Ascending aorta (tissue), 2 donors: Measurements from ENCODE around the gene GPR55. TPM values are rescaled to one million over a fixed set of nuclear protein-coding genes. Genes with fewer than 3 reads are reported as not detected.

ENCODE experiments used
- DNase-seq, 2 donors: peaks; one replicate each; pipeline ENCODE4 v3.0.0-alpha.2; 2019; ENCODE audit warnings: low spot score in 2 of 2
- H3K27ac ChIP-seq, 2 donors: fragments of 200-600 bp; sonication (generic); one replicate each; pipeline ENCODE4 v1.5.1; 2016 to 2017; ENCODE audit warnings: mild to moderate bottlenecking in 1 of 2
- H3K27me3 ChIP-seq: fragments of 200-600 bp; sonication (generic); one replicate; pipeline ENCODE4 v1.5.1; 2017
- H3K36me3 ChIP-seq, 2 donors: fragments of 200-600 bp; sonication (generic); one replicate each; pipeline ENCODE4 v1.5.1; 2016
- H3K4me1 ChIP-seq, 2 donors: fragments of 200-600 bp; sonication (generic); one replicate each; pipeline ENCODE4 v1.5.1; 2016 to 2017; ENCODE audit warnings: mild to moderate bottlenecking in 1 of 2
- H3K4me3 ChIP-seq, 2 donors: fragments of 200-600 bp; sonication (generic); one replicate each; pipeline ENCODE4 v1.5.1; 2016 to 2017; ENCODE audit warnings: mild to moderate bottlenecking in 1 of 2
- H3K9me3 ChIP-seq, 2 donors: fragments of 200-600 bp; sonication (generic); one replicate each; pipeline ENCODE4 v1.5.1; 2016
- intact Hi-C: fragments of 100-400 bp; cut with DNase I; formaldehyde crosslinking; loops from one replicate; pipeline ENCODE4 v1.15.1; 2023
- total RNA-seq: library from RNA; depleted of rRNA; stranded (reverse); fragments of >200 nt; gene quantifications from one replicate; pipeline ENCODE4 v1.1.0, GENCODE V29; 2016
- TF ChIP-seq, protein P1 (sequence below), 3 experiments: fragments of 200-600 bp in 2 of 3; fragments of 450-650 bp in 1 of 3; sonication (generic) in 2 of 3; IDR thresholded peaks; one replicate each; pipeline ENCODE4 v1.5.1; 2016 to 2019; ENCODE audit warnings: antibody characterized with exemption in 3 of 3, mild to moderate bottlenecking in 1 of 3, moderate library complexity in 1 of 3

Gene GPR55
- total RNA-seq, 1 donor from 2014 or later: not detected

DNA sequence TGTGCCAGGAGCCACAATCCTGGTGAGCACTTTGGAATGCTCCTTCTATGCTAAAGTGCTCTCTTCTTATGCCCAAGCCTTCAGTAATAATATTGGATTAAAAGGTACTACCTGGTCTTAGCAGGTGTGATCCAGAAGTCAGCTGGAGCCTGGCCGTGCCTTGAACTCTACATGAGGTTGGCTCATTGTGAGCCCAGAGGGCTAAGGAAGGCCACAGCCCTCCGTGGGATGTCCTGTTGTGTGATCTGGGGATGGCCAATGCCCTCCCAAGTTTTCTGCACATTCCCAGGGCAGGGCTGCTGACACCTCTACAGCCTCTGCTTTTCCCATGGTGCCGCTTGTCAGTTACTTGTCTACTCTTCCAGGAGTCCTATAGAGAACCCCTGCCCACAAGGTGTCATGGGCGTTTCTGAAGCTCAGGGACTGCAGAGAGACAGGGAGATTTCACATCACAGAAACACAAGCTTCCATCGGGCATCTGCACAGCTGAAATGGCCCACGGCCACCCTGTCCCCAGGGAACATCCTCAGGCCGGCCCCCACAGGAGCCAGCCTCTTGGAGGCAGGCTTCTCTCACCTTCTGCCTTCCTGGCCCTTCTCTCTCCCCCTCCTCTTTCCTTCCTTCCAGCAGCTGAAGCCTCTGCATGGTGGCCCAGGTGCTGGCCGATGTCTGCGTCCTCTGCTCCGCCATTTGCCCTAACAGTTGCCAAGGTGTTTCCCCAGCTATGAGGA lies 27.3 kb upstream of the GPR55 start:
- TF ChIP-seq, protein P1, sequence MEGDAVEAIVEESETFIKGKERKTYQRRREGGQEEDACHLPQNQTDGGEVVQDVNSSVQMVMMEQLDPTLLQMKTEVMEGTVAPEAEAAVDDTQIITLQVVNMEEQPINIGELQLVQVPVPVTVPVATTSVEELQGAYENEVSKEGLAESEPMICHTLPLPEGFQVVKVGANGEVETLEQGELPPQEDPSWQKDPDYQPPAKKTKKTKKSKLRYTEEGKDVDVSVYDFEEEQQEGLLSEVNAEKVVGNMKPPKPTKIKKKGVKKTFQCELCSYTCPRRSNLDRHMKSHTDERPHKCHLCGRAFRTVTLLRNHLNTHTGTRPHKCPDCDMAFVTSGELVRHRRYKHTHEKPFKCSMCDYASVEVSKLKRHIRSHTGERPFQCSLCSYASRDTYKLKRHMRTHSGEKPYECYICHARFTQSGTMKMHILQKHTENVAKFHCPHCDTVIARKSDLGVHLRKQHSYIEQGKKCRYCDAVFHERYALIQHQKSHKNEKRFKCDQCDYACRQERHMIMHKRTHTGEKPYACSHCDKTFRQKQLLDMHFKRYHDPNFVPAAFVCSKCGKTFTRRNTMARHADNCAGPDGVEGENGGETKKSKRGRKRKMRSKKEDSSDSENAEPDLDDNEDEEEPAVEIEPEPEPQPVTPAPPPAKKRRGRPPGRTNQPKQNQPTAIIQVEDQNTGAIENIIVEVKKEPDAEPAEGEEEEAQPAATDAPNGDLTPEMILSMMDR (IDR thresholded peaks at IDR 0.05): no peak
- Histone ChIP-seq H3K9me3 (no peaks in the 10 kb centered on the region), H3K27ac (no peak overlapping the region), H3K4me1 (no peaks in the 10 kb centered on the region), H3K4me3 (no peak overlapping the region), H3K27me3 (no peaks in the 10 kb centered on the region), H3K36me3 (no peaks in the 10 kb centered on the region)
- DNase-seq: no peak
- intact Hi-C loops: no loop called here

DNA sequence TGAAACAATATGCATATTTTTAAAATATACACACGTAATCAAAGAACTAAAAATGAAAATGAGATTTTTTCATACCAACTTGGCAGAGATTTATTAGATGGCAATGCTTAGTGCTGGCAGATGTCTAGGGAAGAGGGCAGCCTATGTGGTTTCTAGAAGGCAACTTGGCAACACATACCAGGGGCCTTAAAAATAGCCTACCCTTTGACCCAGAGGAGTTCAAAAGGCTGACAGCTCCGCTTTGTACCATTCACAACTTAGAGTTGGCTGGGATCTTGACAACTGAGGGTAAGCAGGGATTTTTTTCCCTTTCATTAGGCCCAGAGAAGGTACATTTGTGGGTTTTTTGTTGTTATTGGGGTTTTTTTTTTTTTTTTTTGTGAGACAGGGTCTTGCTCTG lies 26.4 kb upstream of the GPR55 start:
- TF ChIP-seq, protein P1 (IDR thresholded peaks at IDR 0.05): no peak
- intact Hi-C loops: no loop called here

DNA sequence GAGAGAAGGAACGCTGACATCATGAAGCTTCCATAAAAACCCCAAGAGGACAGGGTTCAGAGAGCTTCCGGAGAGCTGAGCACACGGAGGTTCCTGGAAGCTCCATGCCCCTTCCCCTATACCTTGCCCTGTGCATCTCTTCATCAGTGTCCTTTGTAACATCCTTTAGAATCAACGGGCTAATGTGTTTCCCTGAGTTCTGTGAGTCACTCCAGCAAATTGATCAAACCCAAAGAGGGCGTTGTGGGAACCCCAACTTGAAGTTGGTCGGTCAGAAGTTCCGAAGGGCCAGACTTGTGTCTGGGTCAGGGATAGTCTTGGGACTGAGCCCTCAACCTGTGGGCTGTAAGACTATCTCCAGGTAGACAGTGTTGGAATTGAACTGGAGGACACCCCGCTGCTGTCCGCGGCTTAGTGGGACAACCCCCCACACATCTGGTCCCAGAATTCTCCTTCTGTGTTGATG lies 25.9 kb upstream of the GPR55 start:
- TF ChIP-seq, protein P1 (IDR thresholded peaks at IDR 0.05): no peak
- H3K9me3 ChIP-seq: no peaks in the 10 kb centered on the region
- DNase-seq: no peak
- H3K36me3 ChIP-seq: no peaks in the 10 kb centered on the region
- H3K4me1 ChIP-seq: no peaks in the 10 kb centered on the region
- H3K4me3 ChIP-seq: no peak overlapping the region
- H3K27me3 ChIP-seq: no peaks in the 10 kb centered on the region
- intact Hi-C loops: no loop called here
- H3K27ac ChIP-seq: no peak overlapping the region

More for the DNA sequence above, 26.4 kb upstream of the GPR55 start:
- Histone ChIP-seq H3K27ac (no peak overlapping the region), H3K27me3 (no peaks in the 10 kb centered on the region), H3K4me3 (no peak overlapping the region), H3K9me3 (no peaks in the 10 kb centered on the region), H3K4me1 (no peaks in the 10 kb centered on the region), H3K36me3 (no peaks in the 10 kb centered on the region)
- no peak for DNase-seq

DNA sequence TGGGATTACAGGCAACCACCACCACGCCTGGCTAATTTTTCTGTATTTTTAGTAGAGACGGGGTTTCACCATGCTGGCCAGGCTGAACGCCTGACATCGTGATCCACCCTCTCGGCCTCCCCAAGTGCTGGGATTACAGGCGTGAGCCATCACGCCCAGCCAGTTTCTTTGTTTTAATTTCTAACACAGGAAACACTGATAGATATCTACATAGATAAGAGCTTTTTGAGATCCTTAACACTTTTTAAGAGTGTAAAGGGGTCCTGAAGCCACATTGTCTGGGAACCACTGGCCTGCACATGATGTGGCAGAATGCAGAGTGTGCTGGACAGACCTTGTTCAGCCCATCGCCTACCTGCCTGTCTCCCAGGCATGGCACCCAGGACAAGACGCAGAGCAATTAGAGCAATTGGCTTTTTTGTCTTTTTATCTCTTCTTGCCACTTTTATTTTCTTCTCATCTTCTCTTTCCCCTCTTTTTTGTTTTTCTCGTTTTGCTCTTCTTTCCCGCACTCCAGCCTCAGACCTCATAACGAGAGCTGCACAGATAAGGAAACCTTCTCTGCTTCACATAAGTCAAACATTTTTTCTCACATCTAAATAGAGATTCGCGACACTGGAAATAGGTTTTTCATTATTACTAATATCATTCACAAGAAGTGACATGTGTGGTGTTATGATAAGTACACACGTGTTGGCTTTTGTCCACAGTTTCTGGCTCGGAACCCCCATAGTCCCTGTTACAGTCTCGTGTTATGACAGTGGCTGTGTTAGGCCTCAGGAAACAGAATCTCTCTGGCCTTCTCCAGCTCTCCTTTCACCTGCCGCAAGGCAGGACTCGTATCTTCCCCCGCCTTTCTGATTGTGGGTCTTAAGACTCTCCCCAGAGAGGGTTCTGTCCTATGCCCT lies 25.2 kb upstream of the GPR55 start:
- intact Hi-C loops: no loop called here

GRCh38 chr2:230947908-230948365 lies 22.9 kb upstream of the GPR55 start:
- Histone ChIP-seq H3K4me3 (no peak overlapping the region), H3K4me1 (no peaks in the 10 kb centered on the region), H3K27me3 (no peaks in the 10 kb centered on the region), H3K9me3 (no peaks in the 10 kb centered on the region), H3K36me3 (no peaks in the 10 kb centered on the region), H3K27ac (no peak overlapping the region)
- TF ChIP-seq, protein P1 (IDR thresholded peaks at IDR 0.05): no peak
- intact Hi-C loops: no loop called here
- peak in 1 of 2 donors; percentile 52 for DNase-seq

More for the DNA sequence above, 25.2 kb upstream of the GPR55 start:
- DNase-seq: peak in 1 of 2 donors; percentile 19
- H3K4me1 ChIP-seq: no peaks in the 10 kb centered on the region
- no peak overlapping the region for H3K27ac ChIP-seq
- no peaks in the 10 kb centered on the region for H3K36me3 ChIP-seq
- H3K27me3 ChIP-seq: no peaks in the 10 kb centered on the region
- TF ChIP-seq, protein P1 (IDR thresholded peaks at IDR 0.05): no peak
- no peaks in the 10 kb centered on the region for H3K9me3 ChIP-seq
- no peak overlapping the region for H3K4me3 ChIP-seq
